HG02840 (cell line): ENCODE measurements around the gene FAM72A.
"Not testable (repeated sequence)": the region's sequence is repeated elsewhere in the genome, so short reads cannot be mapped to it uniquely, and the experiment has no call there.

ENCODE experiments used
- ATAC-seq: cut with Tn5 transposase; IDR thresholded peaks from one replicate; pipeline ENCODE4 v1.9.1; 2021; ENCODE audit warnings: mild to moderate bottlenecking, moderate library complexity, moderate number of reproducible peaks; ENCODE audit not compliant: unreplicated experiment, low FRiP score

Gene FAM72A

GRCh38 chr1:206218285-206218684 lies 15.6 kb upstream of the FAM72A start:
- ATAC-seq = not testable (repeated sequence)

- ATAC-seq = not testable (repeated sequence)
Measured at GRCh38 chr1:206215600-206216392, 13.2 kb upstream of the FAM72A start.

- not testable (repeated sequence) for ATAC-seq
Measured at GRCh38 chr1:206210802-206211201, 8.2 kb upstream of the FAM72A start.

- not testable (repeated sequence) for ATAC-seq
Measured at GRCh38 chr1:206205569-206205968, 2.9 kb upstream of the FAM72A start.

GRCh38 chr1:206204871-206205270 lies 2.2 kb upstream of the FAM72A start:
- not testable (repeated sequence) for ATAC-seq

- ATAC-seq = not testable (repeated sequence)
Measured at GRCh38 chr1:206204159-206204511, 1.5 kb upstream of the FAM72A start.

- ATAC-seq = peak; percentile 10
Measured at GRCh38 chr1:206203364-206204158, 922 bp upstream of the FAM72A start, which contains the start of gene SRGAP2. Gene SRGAP2 (plus strand): TSS chr1:206203541. CDS start chr1:206205971, 2,430 bp downstream.

GRCh38 chr1:206196748-206197424 lies 5.8 kb downstream of the FAM72A start:
- ATAC-seq = not testable (repeated sequence)

GRCh38 chr1:206195182-206195581 lies 7.5 kb downstream of the FAM72A start:
- not testable (repeated sequence) for ATAC-seq

GRCh38 chr1:206186826-206187225 lies 15.8 kb downstream of the FAM72A start:
- ATAC-seq = not testable (repeated sequence)

- ATAC-seq = not testable (repeated sequence)
Measured at GRCh38 chr1:206185778-206186177, 16.9 kb downstream of the FAM72A start.

- ATAC-seq = not testable (repeated sequence)
Measured at GRCh38 chr1:206183788-206184187, 18.9 kb downstream of the FAM72A start.

GRCh38 chr1:206182368-206183317 lies 20.0 kb downstream of the FAM72A start:
- ATAC-seq = not testable (repeated sequence)

- not testable (repeated sequence) for ATAC-seq
Measured at GRCh38 chr1:206179666-206180065, 23.0 kb downstream of the FAM72A start.

- ATAC-seq = not testable (repeated sequence)
Measured at GRCh38 chr1:206178061-206178989, 24.3 kb downstream of the FAM72A start.

- not testable (repeated sequence) for ATAC-seq
Measured at GRCh38 chr1:206176114-206176502, 26.5 kb downstream of the FAM72A start.

GRCh38 chr1:206175459-206176113 lies 27.1 kb downstream of the FAM72A start:
- not testable (repeated sequence) for ATAC-seq
